NCI-H524 (cell line): ENCODE data around the gene MAVS.

Source experiments
- DNase-seq, 2 experiments: peaks; one replicate each; lab custom pipeline; 2025; lab: John Stamatoyannopoulos, UW

The MAVS gene

DNA sequence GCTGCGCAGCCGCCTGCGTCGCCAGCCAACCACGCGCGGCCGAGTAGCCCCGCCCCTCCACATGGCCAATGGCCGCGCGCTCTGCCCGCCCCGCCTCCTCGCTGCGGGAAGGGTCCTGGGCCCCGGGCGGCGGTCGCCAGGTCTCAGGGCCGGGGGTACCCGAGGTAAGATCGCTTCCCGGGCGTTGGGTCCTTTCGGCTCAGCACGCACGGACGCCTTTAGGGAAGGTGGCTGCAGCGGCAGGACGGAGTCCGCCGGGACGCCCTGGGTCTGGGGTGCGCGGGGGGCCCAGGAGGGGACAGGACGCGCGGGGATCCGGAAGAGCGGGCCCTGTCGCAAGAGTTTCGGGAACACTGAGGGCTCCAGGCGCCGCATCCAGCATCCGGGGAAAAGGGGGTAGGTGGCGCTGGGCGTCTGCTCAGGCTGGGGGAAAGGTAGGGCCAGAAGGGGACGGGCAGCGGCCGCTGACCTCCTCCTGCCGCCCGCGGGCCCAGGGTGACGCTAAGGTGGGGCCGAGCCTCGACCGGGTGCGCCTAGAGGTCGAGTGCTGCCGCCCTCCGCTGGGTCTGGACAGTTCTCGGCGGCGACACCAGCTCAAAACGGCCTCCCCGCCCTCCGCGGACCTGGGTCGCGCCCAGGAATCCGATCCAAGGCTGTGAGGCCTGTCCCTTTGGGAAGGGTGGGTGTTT is at the start of gene MAVS:
Gene MAVS, plus strand, starts transcription at position 95 of the 689 bp plus-strand sequence. CDS start 7,791 bp downstream, outside the sequence.
- DNase-seq = peak; percentile 68 to 86

DNA sequence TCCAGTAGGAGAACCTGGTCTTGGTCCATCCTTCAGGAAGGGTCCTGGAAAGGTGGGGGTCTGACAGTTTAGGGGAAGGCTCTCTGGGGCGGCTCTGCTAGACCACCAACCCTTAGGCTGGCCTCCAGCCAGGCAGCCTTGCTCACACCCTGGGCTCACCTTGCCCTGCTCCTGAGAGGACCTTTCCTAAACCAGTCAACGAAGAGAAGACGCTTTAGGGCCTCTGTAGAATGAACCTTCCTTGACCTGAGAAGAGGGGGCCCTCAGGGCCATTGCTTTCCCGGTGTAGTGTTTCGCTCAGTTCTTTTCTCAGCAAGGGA is 49.4 kb upstream of the MAVS start:
- DNase-seq = no peak

DNA sequence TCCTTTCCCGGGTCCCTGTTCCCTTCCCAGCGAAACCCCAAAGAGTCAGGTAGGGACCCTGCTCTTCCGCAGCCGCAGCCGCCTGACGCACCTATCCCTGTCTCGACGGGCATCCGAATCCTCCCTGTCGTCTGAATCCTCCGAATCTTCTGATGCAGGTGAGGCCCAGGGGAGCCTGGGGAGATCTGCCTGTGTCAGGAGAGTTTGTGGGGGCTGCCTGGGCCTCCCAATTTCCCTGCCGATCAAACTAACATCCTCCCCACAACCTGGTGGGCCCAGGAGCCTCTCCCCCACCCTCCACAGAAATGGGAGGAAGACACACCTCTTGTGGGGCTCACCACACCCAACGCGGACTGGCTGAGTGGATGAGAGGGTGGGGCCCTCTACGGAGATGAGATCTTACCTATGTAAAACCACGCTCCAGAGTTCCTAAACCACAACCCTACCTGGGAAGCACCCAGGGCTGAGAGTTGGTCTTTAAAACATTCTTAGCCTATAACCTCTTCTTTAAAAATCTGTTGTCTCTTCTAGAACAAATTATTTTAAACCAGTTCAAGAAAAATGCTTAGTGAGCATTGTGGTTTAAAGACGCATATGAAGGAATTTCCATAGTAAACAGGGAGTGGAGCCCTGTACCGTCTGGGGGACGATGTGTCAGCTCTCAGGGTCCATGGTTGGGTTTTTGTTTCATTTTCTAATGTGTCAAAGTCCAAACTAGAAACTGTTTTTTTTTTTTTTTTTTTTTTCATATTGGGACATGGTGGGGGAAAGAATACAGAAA is 48.9 kb upstream of the MAVS start:
- no peak for DNase-seq

DNA sequence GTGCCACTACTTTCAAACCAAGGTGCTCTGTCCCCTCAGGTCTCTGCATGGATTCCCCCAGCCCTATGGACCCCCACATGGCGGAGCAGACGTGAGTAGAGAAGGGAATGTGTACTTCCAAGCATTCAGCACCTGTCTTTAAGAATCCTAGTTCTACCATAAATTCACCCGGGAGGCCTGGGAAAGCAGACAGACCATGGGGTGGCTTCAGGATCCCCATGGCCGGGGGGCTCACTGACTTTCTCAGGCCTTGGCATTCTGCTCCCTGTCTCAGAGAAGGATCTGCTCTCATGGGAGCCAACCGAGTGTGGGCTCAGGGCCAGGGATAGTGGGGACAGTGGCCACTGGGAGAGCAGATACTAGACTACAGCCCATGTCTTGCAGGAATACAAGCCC is 48.3 kb upstream of the MAVS start:
- DNase-seq = no peak

DNA sequence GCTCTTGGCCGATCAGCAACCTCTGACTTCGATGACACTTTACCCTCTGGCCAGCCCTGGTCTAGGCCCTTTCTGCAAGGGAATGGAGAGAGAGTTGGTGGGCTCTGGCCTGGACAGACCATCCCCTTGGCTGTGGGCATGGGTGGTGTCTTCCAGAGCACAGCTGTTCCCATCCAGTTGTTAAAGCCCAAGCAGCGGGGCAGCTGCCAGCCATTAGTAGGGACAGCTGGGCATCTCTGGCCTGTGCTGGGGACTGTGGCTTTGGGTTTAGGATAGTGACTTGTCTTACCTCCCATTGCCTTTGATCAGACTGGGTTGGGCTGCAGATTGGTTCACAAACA is 47.8 kb upstream of the MAVS start:
- no peak for DNase-seq

DNA sequence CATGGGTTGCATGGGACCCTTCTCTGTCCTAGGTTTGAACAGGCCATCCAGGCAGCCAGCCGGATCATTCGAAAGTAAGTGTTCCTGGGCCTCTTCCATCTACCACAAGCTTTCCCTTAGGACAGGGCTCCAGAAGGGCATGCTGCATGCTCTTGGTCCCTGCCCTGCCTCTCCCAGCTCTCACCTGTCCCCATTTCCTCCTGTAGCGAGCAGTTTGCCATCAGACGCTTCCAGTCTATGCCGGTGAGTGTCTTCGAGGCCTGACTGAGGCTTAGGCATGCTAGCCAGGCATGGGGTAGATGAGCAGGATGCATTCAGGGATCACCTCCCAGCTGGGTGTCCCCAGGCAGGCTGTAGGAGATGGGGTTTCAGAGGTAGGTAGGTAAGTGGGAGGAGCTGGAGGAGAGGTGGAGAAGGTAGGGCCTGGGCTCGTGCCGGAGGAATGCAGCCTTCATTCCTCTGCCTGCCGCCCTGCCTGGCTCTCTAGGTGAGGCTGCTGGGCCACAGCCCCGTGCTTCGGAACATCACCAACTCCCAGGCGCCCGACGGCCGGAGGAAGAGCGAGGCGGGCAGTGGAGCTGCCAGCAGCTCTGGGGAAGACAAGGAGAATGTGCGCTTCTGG is 46.3 kb upstream of the MAVS start:
- DNase-seq = no peak

DNA sequence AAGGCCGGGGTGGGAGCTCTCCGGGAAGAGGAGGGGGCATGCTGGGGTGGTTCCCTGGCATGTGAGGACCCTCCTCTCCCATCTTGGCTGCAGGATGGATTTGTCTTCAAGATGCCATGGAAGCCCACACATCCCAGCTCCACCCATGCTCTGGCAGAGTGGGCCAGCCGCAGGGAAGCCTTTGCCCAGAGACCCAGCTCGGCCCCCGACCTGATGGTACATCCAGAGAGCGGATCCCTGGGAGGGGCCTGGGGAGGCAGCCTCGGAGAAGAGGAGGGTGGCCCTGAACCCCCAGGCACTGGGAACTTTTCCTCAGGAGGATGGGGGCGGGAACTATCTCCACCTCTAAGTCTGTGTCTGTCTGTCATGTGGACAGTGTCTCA is 45.8 kb upstream of the MAVS start:
- DNase-seq = no peak

DNA sequence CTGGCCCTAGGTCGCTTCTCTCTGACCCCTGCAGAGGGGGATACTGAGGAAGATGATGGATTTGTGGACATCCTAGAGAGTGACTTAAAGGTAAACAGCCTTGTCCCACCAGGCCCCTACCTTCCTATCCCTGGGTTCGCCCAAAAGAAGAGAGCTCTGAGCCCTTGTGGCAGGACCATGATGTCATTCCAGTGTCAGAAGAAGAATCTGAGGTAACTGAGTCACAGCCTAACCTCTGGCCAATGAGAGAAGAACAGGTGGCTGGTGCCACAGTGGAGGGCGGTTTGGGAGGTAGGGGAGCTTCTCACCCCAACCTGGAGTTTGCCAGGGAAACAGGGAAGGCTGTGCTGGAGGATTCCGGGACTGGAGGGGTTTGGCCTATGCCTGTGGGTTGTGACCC is 45.3 kb upstream of the MAVS start:
- no peak for DNase-seq

DNA sequence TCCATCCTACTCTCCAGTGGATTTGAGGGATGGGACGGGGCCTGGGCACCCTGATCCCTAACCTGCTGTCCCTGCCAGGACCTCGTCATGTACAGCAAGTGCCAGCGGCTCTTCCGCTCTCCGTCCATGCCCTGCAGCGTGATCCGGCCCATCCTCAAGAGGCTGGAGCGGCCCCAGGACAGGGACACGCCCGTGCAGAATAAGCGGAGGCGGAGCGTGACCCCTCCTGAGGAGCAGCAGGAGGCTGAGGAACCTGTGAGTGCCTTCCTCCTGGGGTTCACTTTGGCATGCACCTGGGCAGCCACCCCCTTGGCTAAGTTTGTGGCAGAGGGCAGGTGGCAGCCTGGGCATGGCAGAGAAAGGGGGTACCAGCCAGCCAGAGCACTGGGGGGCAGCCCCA is 44.8 kb upstream of the MAVS start:
- DNase-seq = no peak

DNA sequence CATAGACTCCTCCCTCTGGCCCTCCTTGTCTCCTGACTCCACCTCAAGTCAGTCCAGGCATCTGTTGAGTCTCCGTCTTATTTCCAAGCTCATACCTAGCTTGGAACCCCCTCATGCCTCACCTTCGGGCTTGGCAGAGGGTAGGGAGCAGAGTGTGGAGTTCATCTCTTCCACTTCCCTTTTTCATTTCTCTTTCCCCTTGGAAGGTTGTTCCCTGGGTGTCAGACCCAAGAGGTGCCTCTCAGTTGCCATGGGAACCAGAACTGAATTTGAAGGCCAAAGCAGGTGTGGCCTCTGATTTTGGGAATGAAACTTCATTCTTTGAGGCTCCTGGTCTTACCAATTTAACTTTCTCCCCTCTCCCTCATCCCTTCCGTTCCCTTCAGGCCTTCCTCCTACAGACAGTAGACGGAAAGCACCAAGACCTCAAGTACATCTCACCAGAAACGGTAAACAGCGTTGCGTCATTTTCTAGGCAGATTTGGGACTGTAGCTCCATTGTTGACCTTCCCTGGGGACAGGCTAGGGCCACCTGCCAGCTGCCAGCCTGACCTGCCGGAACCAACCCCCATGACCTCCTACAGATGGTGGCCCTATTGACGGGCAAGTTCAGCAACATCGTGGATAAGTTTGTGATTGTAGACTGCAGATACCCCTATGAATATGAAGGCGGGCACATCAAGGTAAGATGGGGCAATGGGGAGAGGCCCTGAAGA is 44.0 kb upstream of the MAVS start:
- no peak for DNase-seq

DNA sequence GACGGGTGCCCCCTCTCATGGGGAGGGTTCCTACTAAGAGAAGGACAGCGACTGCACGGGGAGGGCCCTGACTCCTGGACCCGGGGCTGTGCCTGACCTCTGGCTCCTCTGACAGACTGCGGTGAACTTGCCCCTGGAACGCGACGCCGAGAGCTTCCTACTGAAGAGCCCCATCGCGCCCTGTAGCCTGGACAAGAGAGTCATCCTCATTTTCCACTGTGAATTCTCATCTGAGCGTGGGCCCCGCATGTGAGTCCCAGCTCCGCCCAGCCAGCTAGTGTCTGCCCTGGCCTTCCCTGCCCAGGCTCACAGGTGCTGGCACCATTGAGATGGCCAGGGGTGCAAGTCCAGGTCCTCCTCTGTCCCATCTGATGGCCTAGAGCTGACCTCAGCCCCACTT is 43.3 kb upstream of the MAVS start:
- DNase-seq = no peak

DNA sequence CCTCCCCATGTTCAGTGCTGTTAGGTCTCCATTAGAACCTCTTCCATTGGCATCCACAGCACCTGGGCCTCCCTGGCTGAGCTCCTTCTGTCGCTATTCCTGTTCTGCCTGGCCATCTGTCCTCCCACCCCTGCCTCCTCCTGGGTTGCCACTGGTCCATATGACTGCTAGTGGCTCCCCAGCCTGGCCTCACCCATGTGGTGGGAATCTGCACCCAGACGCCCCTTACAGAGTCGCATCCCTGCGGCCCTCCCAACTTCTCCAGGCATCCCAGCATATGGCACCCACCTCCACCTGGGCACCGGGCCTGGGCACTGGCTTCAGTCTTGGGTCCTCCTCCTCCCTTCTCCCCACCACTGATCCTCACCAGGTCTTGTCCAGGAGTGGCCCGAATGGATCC is 42.8 kb upstream of the MAVS start:
- DNase-seq = peak in 1 of 2 experiments; percentile 29

DNA sequence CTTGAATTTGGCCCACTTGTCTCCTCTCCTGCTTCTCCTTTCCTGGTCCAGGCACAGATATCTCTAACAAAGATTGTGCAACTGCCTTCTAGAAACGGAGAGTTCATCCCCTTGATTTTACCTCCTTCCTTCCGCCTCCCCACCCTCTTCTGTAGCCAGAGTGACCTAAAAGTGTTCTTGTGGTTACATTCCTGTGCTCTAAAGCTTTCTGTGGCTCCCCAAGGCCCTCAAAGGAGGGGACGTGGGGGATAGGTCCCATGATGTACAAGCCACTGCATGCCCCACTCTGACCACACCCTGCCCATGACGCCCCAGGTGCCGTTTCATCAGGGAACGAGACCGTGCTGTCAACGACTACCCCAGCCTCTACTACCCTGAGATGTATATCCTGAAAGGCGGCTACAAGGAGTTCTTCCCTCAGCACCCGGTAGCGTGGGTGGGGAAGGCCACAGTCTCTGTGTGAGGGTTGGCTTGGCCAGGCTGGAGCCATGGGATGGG is 42.3 kb upstream of the MAVS start:
- no peak for DNase-seq

DNA sequence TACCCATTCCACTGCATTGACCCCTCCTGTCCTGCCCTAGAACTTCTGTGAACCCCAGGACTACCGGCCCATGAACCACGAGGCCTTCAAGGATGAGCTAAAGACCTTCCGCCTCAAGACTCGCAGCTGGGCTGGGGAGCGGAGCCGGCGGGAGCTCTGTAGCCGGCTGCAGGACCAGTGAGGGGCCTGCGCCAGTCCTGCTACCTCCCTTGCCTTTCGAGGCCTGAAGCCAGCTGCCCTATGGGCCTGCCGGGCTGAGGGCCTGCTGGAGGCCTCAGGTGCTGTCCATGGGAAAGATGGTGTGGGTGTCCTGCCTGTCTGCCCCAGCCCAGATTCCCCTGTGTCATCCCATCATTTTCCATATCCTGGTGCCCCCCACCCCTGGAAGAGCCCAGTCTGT is 41.9 kb upstream of the MAVS start:
- no peak for DNase-seq

DNA sequence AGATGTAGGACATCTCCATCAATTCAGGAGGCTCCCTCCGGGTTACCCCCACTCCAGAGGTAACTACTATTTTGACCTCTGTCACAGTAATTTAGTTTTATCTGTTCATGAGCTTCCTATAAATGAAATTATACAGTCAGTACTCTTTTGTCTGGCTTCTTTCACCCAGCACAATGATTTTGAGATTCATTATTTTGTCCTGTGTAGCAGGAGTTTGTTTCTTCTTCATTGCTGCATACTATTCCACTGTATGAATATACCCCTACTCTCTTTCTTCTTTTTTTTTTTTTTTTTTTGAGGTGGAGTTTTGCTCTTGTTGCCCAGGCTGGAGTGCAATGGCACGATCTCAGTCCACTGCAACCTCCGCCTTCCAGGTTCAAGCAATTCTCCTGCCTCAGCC is 38.1 kb upstream of the MAVS start:
- DNase-seq = no peak

DNA sequence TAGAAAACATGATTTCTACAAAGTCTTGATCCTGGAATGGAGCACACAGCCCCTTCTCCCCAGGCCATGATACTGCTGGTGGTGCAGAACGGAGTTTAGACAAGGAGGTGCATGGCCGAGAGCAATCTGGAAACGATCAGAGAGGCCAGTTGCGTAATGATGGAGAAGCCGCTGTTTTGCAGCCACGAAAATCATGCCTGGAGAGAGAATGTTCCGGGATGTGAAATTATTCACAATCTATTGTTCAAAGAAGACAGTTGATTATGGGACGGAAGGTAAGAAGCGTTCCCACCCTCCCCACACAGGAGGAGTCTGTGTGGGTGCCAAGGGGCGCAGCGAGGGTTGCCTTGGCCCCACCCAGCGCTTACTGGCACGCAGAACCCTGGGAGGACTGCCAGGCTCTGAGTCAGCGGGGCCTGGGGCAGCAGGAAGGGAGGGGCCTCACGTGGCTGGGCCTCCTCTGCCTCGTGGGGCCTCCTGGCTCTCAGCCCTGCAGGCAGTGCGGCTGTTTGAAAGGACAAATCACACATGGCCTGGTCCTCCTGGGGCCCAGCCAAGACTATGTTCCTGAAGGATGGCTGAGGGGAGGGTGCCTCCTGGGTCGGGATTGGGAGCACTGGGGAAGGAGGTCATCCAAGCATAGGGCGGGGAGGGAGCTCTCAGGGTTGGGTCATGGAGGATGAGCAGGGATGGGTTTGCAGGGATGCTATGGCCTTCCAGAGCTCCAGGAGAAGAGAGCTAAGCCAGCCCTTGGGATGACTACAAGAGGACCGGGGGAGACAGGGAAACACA is 35.0 kb upstream of the MAVS start:
- no peak for DNase-seq

DNA sequence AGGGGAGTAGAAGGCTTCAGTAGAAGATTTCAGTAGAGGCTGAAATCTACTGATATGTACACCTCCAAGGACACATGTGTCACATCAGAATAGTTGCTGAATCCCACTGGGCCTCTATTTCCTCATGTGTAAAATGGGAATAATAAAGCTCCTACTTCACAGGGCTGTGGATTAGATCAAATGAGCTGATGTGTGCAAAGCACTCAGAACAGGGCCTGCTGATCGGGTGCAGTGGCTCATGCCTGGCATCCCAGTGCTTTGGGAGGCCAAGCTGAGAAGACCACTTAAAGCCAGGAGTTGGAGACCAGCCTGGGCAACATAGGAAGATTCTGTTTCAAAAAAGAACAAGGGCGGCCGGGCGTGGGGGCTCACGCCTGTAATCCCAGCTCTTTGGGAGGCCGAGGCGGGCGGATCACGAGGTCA is 34.4 kb upstream of the MAVS start:
- DNase-seq = no peak

DNA sequence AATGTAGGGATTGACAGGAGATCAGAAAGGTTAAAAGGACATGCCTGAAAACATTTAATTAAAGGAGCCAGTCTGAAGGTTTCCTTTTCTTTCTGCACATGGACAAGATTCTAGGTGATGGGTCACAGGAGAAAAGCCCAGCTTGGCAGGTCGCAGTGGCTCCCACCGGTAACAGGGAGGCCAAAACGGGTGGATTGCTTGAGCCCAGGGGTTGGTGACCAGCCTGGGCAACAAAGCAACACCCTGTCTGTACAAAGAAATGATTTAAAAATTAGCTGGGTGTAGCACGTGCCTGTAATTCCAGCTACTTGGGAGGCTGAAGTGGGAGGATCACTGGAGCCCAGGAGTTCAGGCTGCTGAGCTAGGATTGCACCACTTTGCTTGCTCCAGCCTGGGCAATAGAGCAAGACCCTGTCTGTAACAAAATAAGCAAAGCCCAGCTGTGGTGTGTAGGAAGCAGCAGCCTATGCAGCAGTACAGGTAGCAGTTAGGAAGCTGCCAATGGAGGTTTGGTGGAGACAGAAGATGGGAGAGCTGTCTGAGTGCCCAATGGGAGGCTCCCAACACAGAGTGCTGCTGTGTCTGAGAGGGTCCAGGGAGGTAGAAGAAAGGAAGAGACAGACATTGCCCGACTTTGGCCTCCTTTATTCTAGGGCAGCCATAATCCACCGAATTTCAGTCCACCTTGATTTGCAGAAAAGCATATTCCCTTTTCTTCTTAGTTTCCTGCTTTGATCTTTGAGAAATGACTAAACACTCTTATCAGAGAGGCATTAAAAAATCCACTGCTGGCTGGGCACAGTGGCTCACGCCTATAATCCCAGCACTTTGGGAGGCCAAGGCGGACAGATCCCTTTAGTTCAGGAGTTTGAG is 33.4 kb upstream of the MAVS start:
- no peak for DNase-seq

DNA sequence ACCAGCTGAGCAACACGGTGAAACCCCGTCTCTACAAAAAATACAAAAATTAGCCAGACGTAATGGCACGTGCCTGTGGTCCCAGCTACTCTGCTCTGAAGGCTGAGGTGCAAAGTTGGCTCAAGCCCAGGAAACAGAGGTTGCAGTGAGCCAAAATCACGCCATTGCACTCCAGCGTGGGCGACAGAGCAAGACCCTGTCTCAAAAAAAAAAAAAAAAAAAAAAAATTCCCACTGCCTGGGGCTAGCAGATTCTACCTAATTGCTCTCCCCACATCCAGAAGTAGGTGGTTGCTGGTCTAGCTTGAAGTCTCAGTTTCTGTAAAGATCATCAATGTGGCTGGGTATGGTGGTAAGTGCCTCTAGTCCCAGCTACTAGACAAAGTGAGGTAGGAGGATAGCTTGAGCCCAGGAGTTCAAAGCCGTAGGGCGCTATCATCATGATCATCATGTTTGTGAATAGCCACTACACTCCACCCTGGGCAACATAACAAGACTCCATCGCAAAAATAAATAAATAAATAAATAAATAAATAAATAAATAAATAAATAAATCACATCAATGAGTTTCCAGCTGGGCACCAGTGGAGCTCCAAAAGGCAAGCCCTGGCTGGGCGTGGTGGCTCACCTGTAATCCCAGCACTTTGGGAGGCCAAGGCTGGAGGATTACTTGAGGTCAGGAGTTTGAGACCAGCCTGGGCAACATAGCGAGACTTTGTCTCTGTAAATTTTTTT is 32.6 kb upstream of the MAVS start:
- DNase-seq = no peak

DNA sequence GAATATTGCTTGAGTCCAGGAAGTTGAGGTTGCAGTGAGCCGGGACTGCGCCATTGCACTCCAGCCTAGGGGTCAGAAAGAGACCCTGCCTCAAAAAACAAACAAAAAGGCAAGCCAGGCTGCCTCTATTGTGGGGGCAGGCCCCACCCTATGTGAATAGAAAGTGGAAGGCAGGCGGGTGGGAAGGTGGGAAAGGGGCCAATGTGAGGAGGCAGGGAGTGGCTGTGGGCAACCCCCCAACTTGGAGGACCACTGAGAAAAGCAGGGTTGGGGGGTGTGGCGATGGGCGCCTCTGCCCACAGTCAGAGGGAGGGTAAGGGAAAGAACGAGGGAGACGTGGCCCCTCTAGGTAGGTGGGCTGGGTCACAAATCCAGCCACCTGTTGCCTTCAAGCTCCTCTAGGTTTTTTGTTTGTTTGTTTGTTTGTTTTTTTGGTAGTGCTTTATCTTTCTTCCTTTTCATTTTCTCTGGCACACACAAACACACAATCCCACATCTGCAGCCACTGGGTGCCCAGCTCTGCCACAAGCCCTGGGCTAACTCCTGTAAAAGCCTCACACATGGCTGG is 31.6 kb upstream of the MAVS start:
- DNase-seq = no peak
